Brain microvascular endothelial cell (primary cell): Measurements from ENCODE around the gene HPGDS.

Experiments
- DNase-seq: peaks from one replicate; pipeline ENCODE4 v3.0.0-alpha.2; 2020
- H3K27ac ChIP-seq: fragments of 250-450 bp; sonication (Bioruptor Pico); 2 replicates; pipeline ENCODE4 v1.5.1; 2020; ENCODE audit warnings: mild to moderate bottlenecking, moderate library complexity
- H3K27me3 ChIP-seq: fragments of 250-450 bp; sonication (Bioruptor Pico); replicated peaks from 2 replicates; pipeline ENCODE4 v1.5.1; 2020; ENCODE audit warnings: mild to moderate bottlenecking
- H3K36me3 ChIP-seq: fragments of 250-450 bp; sonication (Bioruptor Pico); replicated peaks from 2 replicates; pipeline ENCODE4 v1.5.1; 2020; ENCODE audit warnings: mild to moderate bottlenecking
- H3K4me3 ChIP-seq: 2 replicates; pipeline ENCODE4 v1.5.1; 2011; ENCODE audit warnings: low read depth, mild to moderate bottlenecking, control low read depth, low read length, moderate library complexity
- in situ Hi-C: cut with HindIII; loops from 2 replicates; pipeline ENCODE4 v1.10.0; 2017; ENCODE audit warnings: low sequenced_read_pairs, low pct_ligation_motif_present
- TF ChIP-seq, protein P1 (sequence below): IDR thresholded peaks from 2 replicates; pipeline ENCODE4 v1.5.1; 2011; ENCODE audit warnings: low read depth, mild to moderate bottlenecking, moderate library complexity, low read length, control low read depth, inconsistent platforms; ENCODE audit errors: missing control alignments

HPGDS gene

DNA sequence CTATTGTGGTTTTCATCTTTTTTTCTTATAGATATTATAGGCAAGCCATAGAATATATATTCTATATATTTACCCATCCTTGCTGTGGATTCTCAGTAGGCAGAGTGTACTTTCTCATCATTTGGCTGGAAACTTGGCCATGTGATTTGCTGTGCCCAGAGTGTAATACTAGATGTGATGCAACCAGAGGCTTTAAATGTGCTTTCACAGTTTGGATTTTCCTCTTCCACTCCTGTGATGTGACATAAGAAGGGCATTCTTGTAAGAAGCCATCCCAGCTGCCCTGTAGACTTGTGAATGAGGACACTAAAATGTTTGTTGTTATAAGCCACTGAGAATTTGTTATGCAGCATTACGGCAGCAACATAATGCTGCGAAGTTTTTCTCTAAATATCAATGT, 10.4 kb upstream of the HPGDS start:
- Histone ChIP-seq H3K27ac (no peak overlapping the region), H3K4me3 (no peak overlapping the region), H3K27me3 (no peaks in the 10 kb centered on the region), H3K36me3 (no peaks in the 10 kb centered on the region)
- TF ChIP-seq, protein P1, sequence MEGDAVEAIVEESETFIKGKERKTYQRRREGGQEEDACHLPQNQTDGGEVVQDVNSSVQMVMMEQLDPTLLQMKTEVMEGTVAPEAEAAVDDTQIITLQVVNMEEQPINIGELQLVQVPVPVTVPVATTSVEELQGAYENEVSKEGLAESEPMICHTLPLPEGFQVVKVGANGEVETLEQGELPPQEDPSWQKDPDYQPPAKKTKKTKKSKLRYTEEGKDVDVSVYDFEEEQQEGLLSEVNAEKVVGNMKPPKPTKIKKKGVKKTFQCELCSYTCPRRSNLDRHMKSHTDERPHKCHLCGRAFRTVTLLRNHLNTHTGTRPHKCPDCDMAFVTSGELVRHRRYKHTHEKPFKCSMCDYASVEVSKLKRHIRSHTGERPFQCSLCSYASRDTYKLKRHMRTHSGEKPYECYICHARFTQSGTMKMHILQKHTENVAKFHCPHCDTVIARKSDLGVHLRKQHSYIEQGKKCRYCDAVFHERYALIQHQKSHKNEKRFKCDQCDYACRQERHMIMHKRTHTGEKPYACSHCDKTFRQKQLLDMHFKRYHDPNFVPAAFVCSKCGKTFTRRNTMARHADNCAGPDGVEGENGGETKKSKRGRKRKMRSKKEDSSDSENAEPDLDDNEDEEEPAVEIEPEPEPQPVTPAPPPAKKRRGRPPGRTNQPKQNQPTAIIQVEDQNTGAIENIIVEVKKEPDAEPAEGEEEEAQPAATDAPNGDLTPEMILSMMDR = no peak
- in situ Hi-C loops = no loop called here
- DNase-seq = no peak

DNA sequence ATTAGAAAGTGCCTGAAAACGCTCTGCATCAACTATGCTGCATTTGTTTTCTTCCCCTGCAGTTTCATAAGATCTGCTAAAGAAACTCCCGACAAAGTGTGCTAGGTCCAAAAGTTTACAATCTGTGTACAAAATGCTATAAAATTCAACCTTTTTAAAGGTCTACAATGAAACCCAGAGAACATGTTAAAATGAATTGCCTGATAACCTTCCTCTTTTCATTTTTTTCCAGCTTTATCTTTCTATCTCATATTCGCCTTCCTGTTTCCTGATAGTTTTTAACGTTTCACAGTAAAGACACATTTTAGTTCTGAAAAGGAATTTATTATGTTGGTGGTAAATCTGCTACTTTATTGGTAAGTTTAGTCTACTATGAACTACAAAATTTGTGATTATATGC, 9.5 kb upstream of the HPGDS start:
- no peak overlapping the region for H3K4me3 ChIP-seq
- DNase-seq = no peak
- H3K36me3 ChIP-seq = no peaks in the 10 kb centered on the region
- no peaks in the 10 kb centered on the region for H3K27me3 ChIP-seq
- TF ChIP-seq, protein P1 = no peak
- no peak overlapping the region for H3K27ac ChIP-seq
- in situ Hi-C loops = no loop called here

DNA sequence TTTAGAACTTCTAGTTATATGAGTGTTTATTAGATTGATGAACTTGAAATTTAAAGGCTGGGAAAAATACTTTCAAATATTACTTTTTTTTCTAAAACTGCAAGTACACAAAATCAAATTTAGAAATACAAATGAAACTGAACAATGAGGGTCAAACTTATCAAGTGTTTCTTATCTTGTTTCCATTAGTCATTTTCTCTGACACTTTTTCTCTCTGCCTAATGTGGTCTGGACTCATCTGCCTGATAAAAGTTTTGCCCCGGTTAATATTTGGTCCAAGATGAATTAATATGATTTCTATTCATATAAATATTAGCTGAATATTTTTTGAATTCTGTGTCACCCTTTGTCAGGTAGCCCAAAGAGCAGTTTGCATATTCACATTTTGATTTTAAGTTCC, 8.7 kb upstream of the HPGDS start:
- no peak overlapping the region for H3K27ac ChIP-seq
- no peaks in the 10 kb centered on the region for H3K27me3 ChIP-seq
- TF ChIP-seq, protein P1 = no peak
- no peaks in the 10 kb centered on the region for H3K36me3 ChIP-seq
- no peak for DNase-seq
- no peak overlapping the region for H3K4me3 ChIP-seq
- in situ Hi-C loops = no loop called here

DNA sequence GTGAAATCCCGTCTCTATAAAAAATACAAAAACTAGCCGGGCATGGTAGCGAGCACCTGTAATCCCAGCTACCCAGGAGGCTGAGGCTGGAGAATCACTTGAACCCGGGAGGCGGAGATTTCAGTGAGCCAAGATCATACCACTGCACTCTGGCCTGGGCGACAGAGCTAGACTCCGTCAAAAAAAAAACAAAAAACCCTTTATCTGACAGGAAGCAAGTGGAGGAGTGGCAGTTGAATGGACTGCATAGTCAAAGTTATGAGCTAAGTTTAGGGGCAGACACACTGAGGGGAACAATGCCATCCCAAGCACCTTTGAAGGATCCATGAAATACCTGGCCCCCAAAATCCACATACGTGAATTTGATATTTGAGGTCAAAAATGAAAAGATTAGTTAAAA, 7.5 kb upstream of the HPGDS start:
- Histone ChIP-seq H3K4me3 (no peak overlapping the region), H3K36me3 (no peaks in the 10 kb centered on the region), H3K27ac (no peak overlapping the region), H3K27me3 (no peaks in the 10 kb centered on the region)
- in situ Hi-C loops = no loop called here
- DNase-seq = no peak
- TF ChIP-seq, protein P1 = no peak

DNA sequence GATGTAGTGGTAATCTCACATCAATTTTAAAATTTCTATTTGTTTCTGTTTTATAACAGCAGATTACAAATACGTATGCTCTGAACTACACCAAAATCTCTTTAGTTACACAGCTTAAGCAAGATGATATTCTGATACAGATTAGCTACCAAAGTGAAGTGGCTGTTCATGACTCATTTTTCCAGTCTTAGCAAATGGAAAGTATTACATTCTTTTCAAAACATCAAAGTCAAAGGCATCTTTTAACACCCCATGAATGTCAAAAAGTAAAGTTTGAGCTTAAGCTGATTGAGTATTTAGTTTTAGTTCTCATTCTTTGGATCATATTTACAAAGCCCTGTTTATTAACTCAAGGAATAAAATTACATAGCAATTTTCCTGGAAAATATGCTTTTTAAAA, 6.6 kb upstream of the HPGDS start:
- in situ Hi-C loops = no loop called here
- Histone ChIP-seq H3K36me3 (no peaks in the 10 kb centered on the region), H3K4me3 (no peak overlapping the region), H3K27me3 (no peaks in the 10 kb centered on the region), H3K27ac (no peak overlapping the region)
- TF ChIP-seq, protein P1 = no peak
- no peak for DNase-seq

DNA sequence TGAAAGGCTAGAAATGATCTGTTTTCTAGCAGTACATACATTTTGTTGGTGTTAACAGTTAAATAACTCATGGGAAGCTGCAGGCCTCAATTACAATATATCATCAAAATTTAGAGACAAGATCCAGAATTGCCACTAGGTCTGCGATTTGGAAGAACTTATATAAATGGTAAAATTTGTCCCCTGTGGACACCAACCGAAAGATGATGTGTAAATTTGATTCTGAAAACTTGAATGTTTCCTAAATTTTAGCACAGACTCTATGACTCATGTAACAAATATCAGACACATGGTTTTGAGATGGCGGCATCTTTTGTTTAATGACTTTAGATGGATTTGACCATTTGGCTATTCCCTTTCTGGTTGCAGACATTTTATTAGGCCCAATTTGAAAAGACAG, 6.0 kb upstream of the HPGDS start:
- H3K27ac ChIP-seq = no peak overlapping the region
- TF ChIP-seq, protein P1 = no peak
- no peaks in the 10 kb centered on the region for H3K36me3 ChIP-seq
- no peak overlapping the region for H3K4me3 ChIP-seq
- no peaks in the 10 kb centered on the region for H3K27me3 ChIP-seq
- in situ Hi-C loops = no loop called here
- DNase-seq = no peak
